NCI-H2196 (cell line): ENCODE data around the gene SLC16A13.
"Not testable (repeated sequence)": the region's sequence is repeated elsewhere in the genome, so short reads cannot be mapped to it uniquely, and the experiment has no call there.

Experiments used
- DNase-seq: peaks from one replicate; lab custom pipeline; 2025; ENCODE audit not compliant: unreplicated experiment; lab: John Stamatoyannopoulos, UW

Gene SLC16A13

GRCh38 chr17:7027335-7027734, 8.5 kb upstream of the SLC16A13 start:
- DNase-seq: no peak

- DNase-seq: no peak
Measured at GRCh38 chr17:7029096-7029495, 6.7 kb upstream of the SLC16A13 start.

- no peak for DNase-seq
Measured at GRCh38 chr17:7029659-7030058, 6.2 kb upstream of the SLC16A13 start.

GRCh38 chr17:7034955-7035590, 742 bp upstream of the SLC16A13 start:
- no peak for DNase-seq

DNA sequence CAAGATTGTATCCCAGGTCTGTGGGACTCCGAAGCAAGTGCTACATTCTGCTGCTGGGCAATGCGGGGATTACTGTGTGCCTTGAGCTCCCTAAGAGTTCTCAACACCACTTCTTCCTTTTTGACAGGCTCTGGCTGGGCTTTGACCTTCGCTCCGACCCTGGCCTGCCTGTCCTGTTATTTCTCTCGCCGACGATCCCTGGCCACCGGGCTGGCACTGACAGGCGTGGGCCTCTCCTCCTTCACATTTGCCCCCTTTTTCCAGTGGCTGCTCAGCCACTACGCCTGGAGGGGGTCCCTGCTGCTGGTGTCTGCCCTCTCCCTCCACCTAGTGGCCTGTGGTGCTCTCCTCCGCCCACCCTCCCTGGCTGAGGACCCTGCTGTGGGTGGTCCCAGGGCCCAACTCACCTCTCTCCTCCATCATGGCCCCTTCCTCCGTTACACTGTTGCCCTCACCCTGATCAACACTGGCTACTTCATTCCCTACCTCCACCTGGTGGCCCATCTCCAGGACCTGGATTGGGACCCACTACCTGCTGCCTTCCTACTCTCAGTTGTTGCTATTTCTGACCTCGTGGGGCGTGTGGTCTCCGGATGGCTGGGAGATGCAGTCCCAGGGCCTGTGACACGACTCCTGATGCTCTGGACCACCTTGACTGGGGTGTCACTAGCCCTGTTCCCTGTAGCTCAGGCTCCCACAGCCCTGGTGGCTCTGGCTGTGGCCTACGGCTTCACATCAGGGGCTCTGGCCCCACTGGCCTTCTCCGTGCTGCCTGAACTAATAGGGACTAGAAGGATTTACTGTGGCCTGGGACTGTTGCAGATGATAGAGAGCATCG, 2.4 kb downstream of the SLC16A13 start:
- no peak for DNase-seq

DNA sequence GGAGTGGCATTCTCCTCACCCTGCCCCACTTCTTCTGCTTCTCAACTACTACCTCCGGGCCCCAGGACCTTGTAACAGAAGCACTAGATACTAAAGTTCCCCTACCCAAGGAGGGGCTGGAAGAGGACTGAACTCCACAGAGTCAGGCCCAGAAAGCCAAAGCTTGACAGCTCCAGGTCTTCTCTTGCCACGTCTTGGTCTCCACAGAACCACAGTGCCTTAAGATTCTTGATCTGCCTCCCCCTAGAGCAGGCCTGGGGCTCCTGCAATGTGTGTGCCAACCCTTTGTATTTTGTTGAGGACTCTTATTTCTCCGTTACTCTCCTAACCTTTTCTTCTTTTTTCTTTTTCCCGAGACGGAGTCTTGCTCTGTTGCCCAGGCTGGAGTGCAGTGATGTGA, 4.0 kb downstream of the SLC16A13 start:
- no peak for DNase-seq

DNA sequence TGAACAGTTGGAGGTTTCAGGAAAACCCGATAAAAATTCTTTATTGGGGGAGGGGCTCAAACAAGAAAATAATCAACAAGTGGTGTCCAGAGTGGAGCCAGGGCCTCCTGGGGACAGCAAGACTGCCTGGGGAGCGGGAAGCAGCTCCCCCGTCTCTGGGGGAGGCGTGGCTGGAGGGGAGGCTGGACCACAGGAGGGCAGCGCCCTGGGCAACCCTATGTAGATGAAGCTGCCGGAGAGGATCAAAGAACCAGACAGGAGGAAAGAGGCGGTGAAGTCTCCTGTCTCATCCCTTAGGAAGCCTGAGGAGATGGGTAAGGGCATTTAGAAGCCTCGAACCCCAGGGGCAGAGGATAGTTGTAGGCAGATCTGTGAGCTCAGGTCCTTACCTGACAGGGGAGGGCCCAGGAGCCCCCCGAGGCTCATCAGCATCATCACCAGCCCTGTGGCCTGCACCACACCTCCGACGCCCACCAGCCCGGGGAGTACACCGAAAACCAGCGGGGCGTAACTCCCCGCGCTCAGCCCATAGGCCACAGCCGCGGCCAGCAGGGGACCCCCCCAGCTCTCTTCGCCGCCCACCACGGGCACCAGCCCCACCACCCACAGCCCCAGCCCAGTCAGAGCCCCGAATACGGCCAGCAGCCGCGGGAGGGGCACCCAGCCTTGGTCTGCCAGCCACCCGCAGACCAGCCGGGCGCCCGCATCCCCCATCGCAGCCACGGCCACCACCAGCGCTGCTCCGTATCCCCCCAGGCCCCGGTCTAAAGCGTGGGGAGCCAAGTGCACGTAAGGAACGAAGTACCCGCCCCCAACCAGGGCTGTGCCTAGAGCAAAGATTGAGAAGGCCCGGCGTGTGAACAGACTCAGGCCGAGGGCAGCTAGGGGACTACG, 6.0 kb downstream of the SLC16A13 start:
- no peak for DNase-seq

- no peak for DNase-seq
Measured at GRCh38 chr17:7042501-7043181, 6.8 kb downstream of the SLC16A13 start.

DNA sequence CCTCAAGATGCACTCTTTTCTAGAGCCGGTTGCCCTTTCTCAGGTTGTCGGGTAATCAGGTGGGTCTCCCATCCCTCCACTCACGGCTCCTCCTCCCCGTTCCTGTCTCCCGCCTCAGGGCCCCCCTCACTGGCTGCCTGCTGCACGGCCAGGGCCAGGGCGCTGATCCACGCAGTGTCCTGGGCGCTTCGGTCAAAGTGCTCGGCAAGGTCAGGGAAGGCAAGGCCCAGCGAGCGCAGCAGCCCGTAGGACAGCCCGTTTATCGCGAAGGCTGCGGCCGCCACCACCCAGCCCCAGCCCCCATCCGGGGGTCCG, 7.3 kb downstream of the SLC16A13 start:
- DNase-seq: no peak

- peak; percentile 35 for DNase-seq
Measured at GRCh38 chr17:7043497-7044198, 7.8 kb downstream of the SLC16A13 start, which contains the start of gene SLC16A11. TSS of gene SLC16A11 (minus strand) at chr17:7044092. CDS start at chr17:7043513, 579 bp downstream.

GRCh38 chr17:7045492-7046126, 9.8 kb downstream of the SLC16A13 start:
- peak; percentile 25 for DNase-seq

- peak; percentile 51 for DNase-seq
Measured at GRCh38 chr17:7046127-7046724, 10.4 kb downstream of the SLC16A13 start.

DNA sequence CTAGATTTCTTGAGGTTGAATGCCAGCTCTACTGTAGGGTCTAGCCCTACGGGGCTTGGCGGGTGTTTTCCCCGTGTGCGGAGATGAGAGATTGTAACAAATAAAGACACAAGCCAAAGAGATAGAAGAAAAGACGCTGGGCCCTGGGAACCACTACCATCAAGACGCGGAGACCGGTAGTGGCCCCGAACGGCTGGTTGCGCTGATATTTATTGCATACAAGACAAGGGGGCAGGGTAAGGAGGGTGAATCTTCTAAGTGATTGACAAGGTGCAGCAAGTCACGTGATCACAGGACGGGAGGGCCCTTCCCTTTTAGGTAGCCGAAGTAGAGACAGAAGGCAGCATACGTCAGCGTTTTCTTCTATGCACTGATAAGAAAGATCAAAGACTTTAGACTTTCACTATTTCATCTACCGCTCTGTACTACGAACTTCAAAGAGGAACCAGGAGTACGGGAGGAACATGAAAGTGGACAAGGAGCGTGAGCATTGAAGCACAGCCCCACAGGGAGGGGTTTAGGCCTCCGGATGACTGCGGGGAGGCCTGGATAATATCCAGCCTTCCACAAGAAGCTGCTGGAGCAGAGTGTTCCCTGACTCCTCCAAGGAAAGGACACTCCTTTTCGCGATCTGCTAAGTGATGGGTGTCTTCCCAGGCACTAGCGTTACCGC, 11.0 kb downstream of the SLC16A13 start:
- not testable (repeated sequence) for DNase-seq

DNA sequence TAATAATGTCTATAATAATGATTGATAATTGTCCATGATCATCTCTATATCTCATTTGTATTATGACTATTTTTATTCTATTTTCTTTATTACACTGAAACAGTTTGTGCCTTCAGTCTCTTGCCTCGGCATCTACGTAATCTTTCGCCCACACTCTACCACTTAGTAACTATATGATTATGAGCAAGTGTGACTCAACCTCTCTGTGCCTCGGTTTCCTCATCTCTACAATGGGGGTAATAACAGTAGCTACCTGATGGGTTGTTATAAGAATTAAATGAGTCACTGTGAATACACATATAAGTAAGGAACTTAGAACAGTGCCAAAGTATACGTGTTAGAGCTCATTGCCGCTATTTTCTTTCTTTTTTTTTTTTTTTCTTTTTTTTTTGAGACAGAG, 11.8 kb downstream of the SLC16A13 start:
- DNase-seq: no peak

DNA sequence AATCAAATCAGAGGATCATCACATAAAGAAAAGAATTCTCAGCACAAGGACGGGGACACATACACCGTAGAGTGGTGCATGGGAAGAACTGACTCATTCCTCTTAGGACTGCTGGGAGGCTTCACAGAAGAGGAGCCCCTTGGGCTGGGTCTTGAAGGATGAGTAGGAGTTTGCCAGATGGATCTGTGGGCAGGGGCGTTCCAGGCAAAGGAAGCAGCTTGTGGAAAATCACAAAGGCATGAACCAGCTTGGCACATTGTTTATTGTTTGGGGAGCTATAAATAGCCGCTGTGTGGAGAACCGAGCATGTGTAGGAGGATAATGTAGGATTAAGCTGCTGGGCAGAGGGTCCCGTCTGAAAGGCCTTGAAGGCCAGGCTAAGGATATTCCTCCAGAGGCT, 13.2 kb downstream of the SLC16A13 start:
- no peak for DNase-seq

GRCh38 chr17:7050583-7050982, 14.8 kb downstream of the SLC16A13 start:
- not testable (repeated sequence) for DNase-seq

GRCh38 chr17:7056386-7056785, 20.6 kb downstream of the SLC16A13 start:
- DNase-seq: no peak

GRCh38 chr17:7058831-7059447, 23.1 kb downstream of the SLC16A13 start:
- no peak for DNase-seq
